GM23338 (cell line): ENCODE results near the gene TNKS2. TPM values are rescaled to one million over a fixed set of nuclear protein-coding genes. Genes with fewer than 3 reads are reported as not detected.

Source experiments
- ATAC-seq: fragments of 200-7000 bp; cut with Tn5 transposase; 3 replicates; pipeline ENCODE4 v1.9.1; 2020
- DNase-seq: peaks from one replicate; pipeline ENCODE4 v3.0.0-alpha.2; 2015; ENCODE audit warnings: low spot score
- H2AFZ ChIP-seq: fragments of 200-600 bp; sonication (generic); 2 replicates; pipeline ENCODE4 v1.8.0; 2016; ENCODE audit warnings: antibody characterized with exemption, mild to moderate bottlenecking, moderate library complexity
- H3F3A ChIP-seq: fragments of 200-600 bp; sonication (generic); replicated peaks from 2 replicates; pipeline ENCODE4 v1.8.0; 2017; ENCODE audit warnings: antibody characterized with exemption, mixed run types, low read depth
- H3K27ac ChIP-seq: fragments of 200-600 bp; sonication (generic); 2 replicates; pipeline ENCODE4 v1.6.1; 2016; ENCODE audit warnings: low read depth
- H3K27me3 ChIP-seq: fragments of 200-600 bp; sonication (generic); 2 replicates; pipeline ENCODE4 v1.8.0; 2016; ENCODE audit warnings: mild to moderate bottlenecking, mixed run types, moderate library complexity; ENCODE audit not compliant: insufficient read depth
- H3K36me3 ChIP-seq: fragments of 200-600 bp; sonication (generic); 2 replicates; pipeline ENCODE4 v1.8.0; 2016; ENCODE audit warnings: mild to moderate bottlenecking; ENCODE audit not compliant: insufficient read depth
- H3K4me1 ChIP-seq: fragments of 200-600 bp; sonication (generic); 2 replicates; pipeline ENCODE4 v1.8.0; 2016; ENCODE audit warnings: mild to moderate bottlenecking, moderate library complexity; ENCODE audit not compliant: insufficient read depth
- H3K4me2 ChIP-seq: fragments of 200-600 bp; sonication (generic); 2 replicates; pipeline ENCODE4 v1.7.1; 2017; ENCODE audit warnings: mixed run types
- H3K4me3 ChIP-seq: fragments of 200-600 bp; sonication (generic); 2 replicates; pipeline ENCODE4 v1.6.1; 2016; ENCODE audit warnings: mixed run types
- H3K79me2 ChIP-seq: fragments of 200-600 bp; sonication (generic); replicated peaks from 2 replicates; pipeline ENCODE4 v1.8.0; 2017; ENCODE audit warnings: mild to moderate bottlenecking; ENCODE audit not compliant: insufficient read depth
- H3K9me2 ChIP-seq: fragments of 200-600 bp; sonication (generic); 2 replicates; pipeline ENCODE4 v1.8.0; 2017; ENCODE audit not compliant: insufficient read depth
- H4K20me1 ChIP-seq: fragments of 200-600 bp; sonication (generic); replicated peaks from 2 replicates; pipeline ENCODE4 v1.8.0; 2017; ENCODE audit warnings: mild to moderate bottlenecking; ENCODE audit not compliant: insufficient read depth
- H3K27ac Mint-ChIP-seq: 2 replicates; pipeline ENCODE4 v1.8.0; 2020; ENCODE audit warnings: inconsistent platforms, mild to moderate bottlenecking, moderate library complexity, mixed read lengths
- H3K27me3 Mint-ChIP-seq: 3 replicates; pipeline ENCODE4 v1.8.0; 2022; ENCODE audit warnings: low read depth, mild to moderate bottlenecking, moderate library complexity, mixed read lengths, inconsistent platforms; ENCODE audit not compliant: insufficient read depth, poor library complexity
- H3K36me3 Mint-ChIP-seq: 3 replicates; pipeline ENCODE4 v1.8.0; 2021; ENCODE audit warnings: low read depth, mild to moderate bottlenecking, inconsistent platforms, moderate library complexity, mixed read lengths
- H3K4me1 Mint-ChIP-seq: 3 replicates; pipeline ENCODE4 v1.8.0; 2020; ENCODE audit warnings: mild to moderate bottlenecking, inconsistent platforms, mixed read lengths
- H3K4me3 Mint-ChIP-seq: 3 replicates; pipeline ENCODE4 v1.8.0; 2021; ENCODE audit warnings: moderate library complexity, mild to moderate bottlenecking, inconsistent platforms, mixed read lengths
- H3K9me3 Mint-ChIP-seq: 3 replicates; pipeline ENCODE4 v1.8.0; 2020; ENCODE audit warnings: moderate library complexity, mild to moderate bottlenecking, inconsistent platforms, mixed read lengths
- CREB1 ChIP-seq: fragments of 250-450 bp; sonication (Bioruptor Pico); IDR thresholded peaks from 2 replicates; pipeline ENCODE4 v1.5.0; 2020; ENCODE audit warnings: low read depth, mild to moderate bottlenecking, moderate library complexity
- EZH2 ChIP-seq: fragments of 200-600 bp; sonication (generic); IDR thresholded peaks from one replicate; pipeline ENCODE4 v1.8.0; 2017; ENCODE audit warnings: antibody characterized with exemption, mild to moderate bottlenecking, low read depth; ENCODE audit not compliant: unreplicated experiment
- EZH2phosphoT487 ChIP-seq: fragments of 200-600 bp; sonication (generic); IDR thresholded peaks from one replicate; pipeline ENCODE4 v1.8.1; 2018; ENCODE audit warnings: antibody characterized with exemption; ENCODE audit not compliant: unreplicated experiment
- JUNB ChIP-seq: IDR thresholded peaks from one replicate; pipeline ENCODE4 v1.6.1; 2016; ENCODE audit warnings: antibody characterized with exemption; ENCODE audit not compliant: unreplicated experiment
- NANOG ChIP-seq: IDR thresholded peaks from 2 replicates; pipeline ENCODE4 v1.6.1; 2016; ENCODE audit warnings: antibody characterized with exemption, borderline replicate concordance
- POLR2AphosphoS5 ChIP-seq: IDR thresholded peaks from 2 replicates; pipeline ENCODE4 v1.6.1; 2016; ENCODE audit warnings: antibody characterized with exemption, low read depth
- STAT1 ChIP-seq: IDR thresholded peaks from one replicate; pipeline ENCODE4 v1.6.1; 2016; ENCODE audit warnings: antibody characterized with exemption; ENCODE audit not compliant: unreplicated experiment
- ZNF114 ChIP-seq: fragments of 250-450 bp; sonication (Bioruptor Pico); IDR thresholded peaks from 2 replicates; pipeline ENCODE4 v1.5.0; 2020; ENCODE audit warnings: mild to moderate bottlenecking, moderate library complexity
- ZNF331 ChIP-seq: fragments of 250-450 bp; sonication (Bioruptor Pico); IDR thresholded peaks from 2 replicates; pipeline ENCODE4 v1.5.0; 2020; ENCODE audit warnings: low read depth, mild to moderate bottlenecking, moderate library complexity
- polyA plus RNA-seq: library from polyadenylated mRNA; unstranded; fragments of >200 nt; fragmentation: Nextera tagmentation; extraction: Ambion mirVana; gene quantifications from 2 replicates; pipeline ENCODE4 v1.2.1, GENCODE V29; 2016
- total RNA-seq: library from RNA; depleted of rRNA; stranded (reverse); fragments of >200 nt; shearing (Covaris generic); gene quantifications from 2 replicates; pipeline ENCODE4 v1.2.3, GENCODE V29; 2014
- TF ChIP-seq, protein P1 (sequence below): IDR thresholded peaks from one replicate; pipeline ENCODE4 v1.6.1; 2018; ENCODE audit warnings: antibody characterized with exemption; ENCODE audit not compliant: unreplicated experiment
- TF ChIP-seq, protein P2 (sequence below): IDR thresholded peaks from 2 replicates; pipeline ENCODE4 v1.6.1; 2016; ENCODE audit warnings: antibody characterized with exemption

Gene TNKS2
- total and polyA plus RNA-seq, 2 experiments from 2014 or later, result 23.5 to 85.5 TPM

DNA sequence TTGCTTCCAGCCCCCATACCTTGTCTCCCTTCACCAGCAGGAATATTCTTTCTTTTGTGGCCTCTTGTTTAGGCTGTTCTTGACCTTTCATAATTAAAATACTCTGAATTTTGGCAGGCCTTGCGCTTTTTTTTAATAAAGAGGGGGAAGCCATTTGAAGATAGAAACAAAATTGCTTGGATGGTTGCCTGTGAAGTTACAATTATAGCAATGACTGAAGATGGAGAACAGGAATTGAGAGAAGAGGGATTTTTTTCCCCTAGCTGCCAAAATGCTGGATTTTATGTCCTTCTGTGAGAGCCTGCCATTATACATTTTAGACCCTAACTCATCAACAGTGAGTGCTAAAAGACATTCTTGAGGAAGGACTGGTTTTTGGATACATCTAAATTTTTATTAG is 86.3 kb downstream of the TNKS2 start:
- peaks cover 5% of the 10 kb centered on the region; the same call in 1 of the 3 replicates for H3K9me3 Mint-ChIP-seq
- peaks cover 20% of the 10 kb centered on the region; the same call in 1 of the 2 replicates for H3F3A ChIP-seq
- DNase-seq (no peak), ATAC-seq (no peak)
- peak overlapping the region; percentile 27 for H3K4me2 ChIP-seq
- H3K27me3 Mint-ChIP-seq, result peaks cover 9% of the 10 kb centered on the region
- no peaks in the 10 kb centered on the region for H3K79me2 ChIP-seq
- TF ChIP-seq NANOG (no peak), EZH2phosphoT487 (no peak), ZNF114 (no peak), EZH2 (no peak), JUNB (no peak), POLR2AphosphoS5 (no peak), STAT1 (no peak), CREB1 (CRISPR knock-in tag) (no peak), ZNF331 (CRISPR knock-in tag) (no peak)
- TF ChIP-seq, protein P1, sequence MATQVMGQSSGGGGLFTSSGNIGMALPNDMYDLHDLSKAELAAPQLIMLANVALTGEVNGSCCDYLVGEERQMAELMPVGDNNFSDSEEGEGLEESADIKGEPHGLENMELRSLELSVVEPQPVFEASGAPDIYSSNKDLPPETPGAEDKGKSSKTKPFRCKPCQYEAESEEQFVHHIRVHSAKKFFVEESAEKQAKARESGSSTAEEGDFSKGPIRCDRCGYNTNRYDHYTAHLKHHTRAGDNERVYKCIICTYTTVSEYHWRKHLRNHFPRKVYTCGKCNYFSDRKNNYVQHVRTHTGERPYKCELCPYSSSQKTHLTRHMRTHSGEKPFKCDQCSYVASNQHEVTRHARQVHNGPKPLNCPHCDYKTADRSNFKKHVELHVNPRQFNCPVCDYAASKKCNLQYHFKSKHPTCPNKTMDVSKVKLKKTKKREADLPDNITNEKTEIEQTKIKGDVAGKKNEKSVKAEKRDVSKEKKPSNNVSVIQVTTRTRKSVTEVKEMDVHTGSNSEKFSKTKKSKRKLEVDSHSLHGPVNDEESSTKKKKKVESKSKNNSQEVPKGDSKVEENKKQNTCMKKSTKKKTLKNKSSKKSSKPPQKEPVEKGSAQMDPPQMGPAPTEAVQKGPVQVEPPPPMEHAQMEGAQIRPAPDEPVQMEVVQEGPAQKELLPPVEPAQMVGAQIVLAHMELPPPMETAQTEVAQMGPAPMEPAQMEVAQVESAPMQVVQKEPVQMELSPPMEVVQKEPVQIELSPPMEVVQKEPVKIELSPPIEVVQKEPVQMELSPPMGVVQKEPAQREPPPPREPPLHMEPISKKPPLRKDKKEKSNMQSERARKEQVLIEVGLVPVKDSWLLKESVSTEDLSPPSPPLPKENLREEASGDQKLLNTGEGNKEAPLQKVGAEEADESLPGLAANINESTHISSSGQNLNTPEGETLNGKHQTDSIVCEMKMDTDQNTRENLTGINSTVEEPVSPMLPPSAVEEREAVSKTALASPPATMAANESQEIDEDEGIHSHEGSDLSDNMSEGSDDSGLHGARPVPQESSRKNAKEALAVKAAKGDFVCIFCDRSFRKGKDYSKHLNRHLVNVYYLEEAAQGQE, result no peak
- TF ChIP-seq, protein P2, sequence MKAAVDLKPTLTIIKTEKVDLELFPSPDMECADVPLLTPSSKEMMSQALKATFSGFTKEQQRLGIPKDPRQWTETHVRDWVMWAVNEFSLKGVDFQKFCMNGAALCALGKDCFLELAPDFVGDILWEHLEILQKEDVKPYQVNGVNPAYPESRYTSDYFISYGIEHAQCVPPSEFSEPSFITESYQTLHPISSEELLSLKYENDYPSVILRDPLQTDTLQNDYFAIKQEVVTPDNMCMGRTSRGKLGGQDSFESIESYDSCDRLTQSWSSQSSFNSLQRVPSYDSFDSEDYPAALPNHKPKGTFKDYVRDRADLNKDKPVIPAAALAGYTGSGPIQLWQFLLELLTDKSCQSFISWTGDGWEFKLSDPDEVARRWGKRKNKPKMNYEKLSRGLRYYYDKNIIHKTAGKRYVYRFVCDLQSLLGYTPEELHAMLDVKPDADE, result no peak
- no peak overlapping the region for H3K4me3 ChIP-seq
- H3K36me3 ChIP-seq, result no peaks in the 10 kb centered on the region
- no peaks in the 10 kb centered on the region for H4K20me1 ChIP-seq
- no peak overlapping the region for H2AFZ ChIP-seq
- H3K27me3 ChIP-seq, result no peaks in the 10 kb centered on the region
- peak overlapping the region; percentile 99 for H3K27ac ChIP-seq
- no peak overlapping the region for H3K4me3 Mint-ChIP-seq
- H3K36me3 Mint-ChIP-seq, result peaks cover 10% of the 10 kb centered on the region; the same call in 2 of the 3 replicates
- no peak overlapping the region for H3K27ac Mint-ChIP-seq
- peaks cover 6% of the 10 kb centered on the region; the same call in 1 of the 2 replicates for H3K9me2 ChIP-seq
- H3K4me1 Mint-ChIP-seq, result peaks cover 58% of the 10 kb centered on the region
- peaks cover 58% of the 10 kb centered on the region for H3K4me1 ChIP-seq
